Heart left ventricle (tissue), 16 donors: Measurements from ENCODE around the gene CSF2. TPM values are rescaled to one million over a fixed set of nuclear protein-coding genes. Genes with fewer than 3 reads are reported as not detected.

Source experiments
- ATAC-seq, 4 donors: fragments of 200-7000 bp; cut with Tn5 transposase; one replicate each; pipeline ENCODE4 v1.9.1; 2020 to 2022; ENCODE audit warnings: moderate library complexity in 4 of 4, mild to moderate bottlenecking in 3 of 4, moderate number of reproducible peaks in 1 of 4
- DNase-seq, 5 donors: peaks; one replicate each; pipeline ENCODE4 v3.0.0-alpha.2; 2020
- H3K27ac ChIP-seq, 12 donors: fragments of 200-600 bp; sonication (generic) in 4 of 12; one replicate each; pipeline versions ENCODE4 v1.5.0 to v1.8.0; 2016 to 2022; ENCODE audit warnings: mild to moderate bottlenecking in 2 of 12
- H3K27me3 ChIP-seq, 9 donors: fragments of 200-600 bp; sonication (generic) in 2 of 9; one replicate each; pipeline versions ENCODE4 v1.5.1 to v1.8.0; 2016 to 2022; ENCODE audit warnings: mild to moderate bottlenecking in 3 of 9
- H3K36me3 ChIP-seq, 9 donors: fragments of 200-600 bp; sonication (generic) in 2 of 9; one replicate each; pipeline versions ENCODE4 v1.5.0 to v1.8.0; 2018 to 2022; ENCODE audit warnings: mild to moderate bottlenecking in 2 of 9
- H3K4me1 ChIP-seq, 12 donors: fragments of 200-600 bp; sonication (generic) in 4 of 12; one replicate each; pipeline versions ENCODE4 v1.5.0 to v1.8.0; 2016 to 2022; ENCODE audit warnings: mild to moderate bottlenecking in 3 of 12
- H3K4me3 ChIP-seq, 12 donors: fragments of 200-600 bp; sonication (generic) in 4 of 12; one replicate each; pipeline versions ENCODE4 v1.5.0 to v1.8.0; 2017 to 2022; ENCODE audit warnings: mild to moderate bottlenecking in 9 of 12, moderate library complexity in 4 of 12
- H3K9me3 ChIP-seq, 12 donors: fragments of 200-600 bp; sonication (generic) in 4 of 12; one replicate each; pipeline versions ENCODE4 v1.5.0 to v1.8.0; 2016 to 2022; ENCODE audit warnings: mild to moderate bottlenecking in 1 of 12
- CTCF ChIP-seq, 12 donors: fragments of 200-600 bp; sonication (generic) in 4 of 12; IDR thresholded peaks; one replicate each; pipeline versions ENCODE4 v1.5.0 to v1.8.0; 2018 to 2022; ENCODE audit warnings: antibody characterized with exemption in 12 of 12, mild to moderate bottlenecking in 5 of 12
- POLR2A ChIP-seq, 2 donors: fragments of 450-650 bp; IDR thresholded peaks; one replicate each; pipeline ENCODE4 v1.6.1; 2017; ENCODE audit warnings: antibody characterized with exemption in 2 of 2, mild to moderate bottlenecking in 2 of 2, moderate library complexity in 2 of 2
- WGBS, 4 donors: extraction: QIAGEN DNeasy Blood & Tissue Kit in 2 of 4; methylation state at CpG; one replicate each; pipeline versions ENCODE4 v1.1.5 to v1.1.7; 2013 to 2018; 5-methylcytosine and 5-hydroxymethylcytosine counted together
- intact Hi-C, 10 donors: fragments of 100-400 bp; cut with DNase I; formaldehyde crosslinking; loops; one replicate each; pipeline versions ENCODE4 v1.11.1 to v1.14.2; 2022
- polyA plus RNA-seq, 2 donors: library from polyadenylated mRNA; stranded (reverse); fragments of 200-250 nt; gene quantifications; one replicate each; pipeline ENCODE4 v1.2.3, GENCODE V29; 2013
- total RNA-seq, 9 donors: library from RNA; depleted of rRNA in 2 of 9; stranded (reverse); fragments of >200 nt in 2 of 9; fragmentation: NEBNext Ultra II Directional in 3 of 9; extraction: Animal tissue kit (Norgen Biotek cat#: 25700) in 3 of 9; gene quantifications; one replicate each; pipeline versions ENCODE4 v1.1.0 to v1.2.4, GENCODE V29; 2016 to 2023
- donor health status: ischemic (EF 13 %, LVEDD 7.1; RV severe dilation, severe dysfunction).
- donor health status: healthy with polysubstance abuse.
- donor health status: DM: no; HTN: yes; CAD: no.
- donor health status: DM: no; HTN: no; CAD: no.
- donor health status: ischemic (EF 25% LVEDD 6.9; RV normal size, moderate dysfunction).
- donor health status: ischemic (EF 25% LVEDD 5.7; RV mildly dilated, moderate dysfunction).
- donor health status: healthy.
- donor health status: DM: yes; HTN: yes; CAD: no.
- donor health status: ischemic (EF 35%, LVEDD 5.7; RV mildly dilated, moderate dysfunction).
- donor health status: nonischemic (EF 11% LVEDD 7.7; RV severe dilation, severe dysfunction).
- donor health status: DM: yes; HTN: yes; CAD: no.
- donor health status: PGD.
- donor health status: ischemic (EF 29% LVEDD 5.4; RV normal size, mild dysfunction).
- donor health status: nonischemic (EF 23%, LVEDD 6.1; RV moderate dilation, normal function).

Gene CSF2
- total and polyA plus RNA-seq, 11 donors = 0.67 TPM; not detected in 10

- no peaks in the 10 kb centered on the region for H3K27me3 ChIP-seq
- WGBS, 4 donors = 66 to 87% (median 84%) methylated on average over 2 of the region's 2 CpGs
- ATAC-seq = no peak
- DNase-seq = no peak
- H3K9me3 ChIP-seq = no peaks in the 10 kb centered on the region
- TF ChIP-seq POLR2A (IDR thresholded peaks at IDR 0.05) (no peak), CTCF (IDR thresholded peaks at IDR 0.05) (no peak)
- H3K4me1 ChIP-seq = peaks cover 0 to 6% (median 0%) of the 10 kb centered on the region in 12 donors
- no peaks in the 10 kb centered on the region for H3K36me3 ChIP-seq
- intact Hi-C loops = no loop called here
- H3K4me3 ChIP-seq = no peak overlapping the region
- H3K27ac ChIP-seq = no peak overlapping the region
Observed at GRCh38 chr5:132075719-132076077, 2.1 kb downstream of the CSF2 start.

- intact Hi-C loops = no loop called here
- DNase-seq = no peak
Observed at GRCh38 chr5:132076202-132076830, 2.7 kb downstream of the CSF2 start.

GRCh38 chr5:132076983-132077382 lies 3.4 kb downstream of the CSF2 start:
- TF ChIP-seq CTCF (IDR thresholded peaks at IDR 0.05) = no peak
- no peak for TF ChIP-seq POLR2A (IDR thresholded peaks at IDR 0.05)
- 93 to 98% (median 95%) methylated on average over 8 of the region's 8 CpGs for WGBS, 4 donors
- Histone ChIP-seq H3K4me3 (no peak overlapping the region), H3K4me1 (peaks cover 0 to 6% (median 0%) of the 10 kb centered on the region in 12 donors), H3K36me3 (no peaks in the 10 kb centered on the region), H3K9me3 (no peaks in the 10 kb centered on the region), H3K27ac (no peak overlapping the region), H3K27me3 (no peaks in the 10 kb centered on the region)
- intact Hi-C loops = no loop called here
- ATAC-seq (no peak), DNase-seq (no peak)

More at GRCh38 chr5:132076202-132076830, 2.7 kb downstream of the CSF2 start:
- no peak overlapping the region for H3K27ac ChIP-seq
- peaks cover 0 to 6% (median 0%) of the 10 kb centered on the region in 12 donors for H3K4me1 ChIP-seq
- WGBS, 4 donors = 93 to 95% (median 95%) methylated on average over 11 of the region's 11 CpGs
- no peaks in the 10 kb centered on the region for H3K27me3 ChIP-seq
- no peaks in the 10 kb centered on the region for H3K36me3 ChIP-seq
- no peak overlapping the region for H3K4me3 ChIP-seq
- no peaks in the 10 kb centered on the region for H3K9me3 ChIP-seq
- ATAC-seq = no peak
- no peak for TF ChIP-seq POLR2A (IDR thresholded peaks at IDR 0.05)
- no peak for TF ChIP-seq CTCF (IDR thresholded peaks at IDR 0.05)

- H3K4me1 ChIP-seq = peaks cover 0 to 6% (median 0%) of the 10 kb centered on the region in 12 donors
- intact Hi-C loops = no loop called here
- no peaks in the 10 kb centered on the region for H3K27me3 ChIP-seq
- TF ChIP-seq CTCF (IDR thresholded peaks at IDR 0.05) = no peak
- TF ChIP-seq POLR2A (IDR thresholded peaks at IDR 0.05) = no peak
- WGBS, 4 donors = 62 to 67% (median 63%) methylated on average over 4 of the region's 4 CpGs
- ATAC-seq = no peak
- H3K36me3 ChIP-seq = no peaks in the 10 kb centered on the region
- no peaks in the 10 kb centered on the region for H3K9me3 ChIP-seq
- no peak overlapping the region for H3K27ac ChIP-seq
- DNase-seq = no peak
- no peak overlapping the region for H3K4me3 ChIP-seq
Observed at GRCh38 chr5:132079081-132079480, 5.5 kb downstream of the CSF2 start.
